ENCODE data around the gene KCNE1. TPM values are rescaled to one million over a fixed set of nuclear protein-coding genes. Genes with fewer than 3 reads are reported as not detected.
"Not testable (repeated sequence)": the region's sequence is repeated elsewhere in the genome, so short reads cannot be mapped to it uniquely, and the experiment has no call there.

KCNE1 gene
- total RNA-seq, 1 donor from 2014 or later, result 0.40 TPM

- not testable (repeated sequence) for DNase-seq (ENCODE audit: low read depth in 2 of 2)
Observed at GRCh38 chr21:34423805-34424204, 88.2 kb downstream of the KCNE1 start, which contains the start of gene SMIM34. SMIM34 (minus strand) TSS chr21:34423951; CDS start chr21:34423839, 112 bp downstream.

DNA sequence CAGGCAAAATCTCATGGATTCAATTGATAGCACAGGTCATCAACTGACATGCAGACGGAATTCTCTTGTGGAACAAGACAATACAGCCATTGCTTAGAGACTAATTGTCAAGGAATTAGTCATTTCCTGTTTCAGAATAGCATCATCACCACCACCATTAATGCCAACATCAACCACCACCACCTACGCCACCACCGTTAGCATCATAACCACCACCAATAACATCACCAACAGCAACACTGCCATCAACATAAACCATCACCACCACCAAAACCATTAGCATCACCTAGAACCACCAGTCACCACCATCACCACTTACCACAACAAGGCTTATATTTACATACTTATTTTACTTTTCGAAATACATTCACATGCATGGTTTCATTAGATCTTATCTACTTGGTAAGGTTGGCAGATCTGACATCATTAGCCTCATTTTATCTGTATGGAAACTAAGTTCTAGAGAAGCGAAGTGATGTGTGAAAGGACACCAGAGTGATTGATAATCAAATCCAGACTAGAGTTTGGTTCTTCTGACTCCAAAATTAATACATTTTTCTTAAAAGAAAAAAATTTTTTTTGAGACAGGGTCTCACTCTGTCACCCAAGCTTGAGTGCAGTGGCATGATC, 94.4 kb downstream of the KCNE1 start:
- not testable (repeated sequence) for DNase-seq (ENCODE audit: low read depth in 2 of 2)

- DNase-seq (ENCODE audit: low read depth in 2 of 2), result not testable (repeated sequence)
Observed at GRCh38 chr21:34407294-34407693, 104.7 kb downstream of the KCNE1 start.

DNA sequence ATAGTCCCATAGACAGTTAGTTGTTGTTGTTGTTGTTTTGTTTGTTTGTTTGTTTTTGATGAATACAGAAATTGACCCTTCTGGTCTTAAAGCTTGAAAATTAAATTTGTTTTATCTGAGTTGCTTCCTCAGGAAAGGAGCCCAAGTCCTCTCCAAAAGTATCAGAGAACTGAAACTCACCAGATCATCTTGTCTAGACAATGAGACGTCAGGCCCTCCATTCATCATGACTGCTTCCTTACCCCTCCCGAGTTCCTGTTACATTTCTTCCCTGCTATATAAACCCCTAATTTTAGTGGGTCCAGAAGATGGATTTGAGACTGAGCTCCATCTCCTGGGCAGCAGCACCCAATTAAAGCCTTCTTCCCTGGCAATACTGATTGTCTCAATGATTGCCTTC, 105.3 kb downstream of the KCNE1 start:
- DNase-seq (ENCODE audit: low read depth in 2 of 2), result not testable (repeated sequence)

GRCh38 chr21:34406102-34406501, 105.9 kb downstream of the KCNE1 start:
- not testable (repeated sequence) for DNase-seq (ENCODE audit: low read depth in 2 of 2)

GRCh38 chr21:34405686-34406085, 106.3 kb downstream of the KCNE1 start:
- not testable (repeated sequence) for DNase-seq (ENCODE audit: low read depth in 2 of 2)

DNA sequence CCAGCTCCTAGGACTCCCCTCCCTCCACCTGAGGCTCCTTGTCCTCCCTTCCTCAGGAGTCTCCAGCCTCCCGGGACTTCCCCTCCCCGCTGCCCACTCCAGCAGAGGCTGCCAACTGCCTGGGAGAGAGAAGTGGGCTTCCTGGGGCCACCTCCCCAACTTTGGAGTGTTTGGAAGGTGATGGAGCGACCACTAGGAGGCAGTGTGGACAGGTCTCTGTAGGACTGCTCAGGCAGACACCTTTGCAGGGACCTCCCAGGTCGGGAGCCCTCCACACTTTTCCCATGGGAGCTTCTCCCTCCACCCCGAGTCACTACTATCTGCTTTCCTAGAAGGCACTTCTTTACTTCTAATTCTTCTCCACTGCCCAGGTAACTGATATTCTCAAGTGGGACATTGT, 107.3 kb downstream of the KCNE1 start:
- DNase-seq (ENCODE audit: low read depth in 2 of 2), result not testable (repeated sequence)

- not testable (repeated sequence) for DNase-seq (ENCODE audit: low read depth in 2 of 2)
Observed at GRCh38 chr21:34400522-34400921, 111.5 kb downstream of the KCNE1 start.

Other genes starting within 250 kb of the KCNE1 start
- gene KCNE2, start 148.2 kb downstream of the KCNE1 start, total RNA-seq, result not detected in 2 replicates
- gene SMIM11, start 136.7 kb downstream of the KCNE1 start, total RNA-seq, result 4.0 and 6.1 TPM in 2 replicates
- gene SMIM34, start 88.3 kb downstream of the KCNE1 start, total RNA-seq, result not detected in 2 replicates
- 24.0 and 31.5 TPM in 2 replicates for gene RCAN1, start 102.9 kb upstream of the KCNE1 start, total RNA-seq
- gene CLIC6, start 156.8 kb upstream of the KCNE1 start, total RNA-seq, result not detected in 2 replicates